ENCODE results near the gene PROX1.

Gene PROX1

GRCh38 chr1:213982672-213983492 lies 4.9 kb upstream of the PROX1 start:
- Histone ChIP-seq H3K27me3 (ENCODE audit: insufficient read depth, low read length) (no peaks in the 10 kb centered on the region; the same call in 1 of the 2 replicates), H3K9me3 (ENCODE audit: low read length) (no peaks in the 10 kb centered on the region), H3K4me1 (ENCODE audit: insufficient read depth, low read length, severe bottlenecking) (peaks cover 9% of the 10 kb centered on the region), H3K79me2 (ENCODE audit: insufficient read depth, low read length) (no peaks in the 10 kb centered on the region), H3K4me3 (ENCODE audit: low read depth, low read length, poor library complexity, severe bottlenecking) (peak overlapping the region; percentile 47), H4K20me1 (ENCODE audit: insufficient read depth, low read length) (no peaks in the 10 kb centered on the region), H2AFZ (ENCODE audit: low read length) (no peak overlapping the region), H3K9me2 (ENCODE audit: low read depth, low read length) (no peaks in the 10 kb centered on the region), H3K36me3 (ENCODE audit: insufficient read depth, low read length) (no peaks in the 10 kb centered on the region), H3K27ac (ENCODE audit: low read depth, low read length, poor library complexity, severe bottlenecking) (no peak overlapping the region), H3K9ac (ENCODE audit: low read length) (no peak overlapping the region; the same call in 1 of the 2 replicates), H3F3A (ENCODE audit: insufficient read depth, low read length) (no peaks in the 10 kb centered on the region), H3K4me2 (ENCODE audit: low read length) (peak overlapping the region; percentile 56; the same call in 1 of the 2 replicates)
- no peak for TF ChIP-seq CTCF (IDR thresholded peaks at IDR 0.05; ENCODE audit: low read length)
- TF ChIP-seq EZH2 (IDR thresholded peaks at IDR 0.05; ENCODE audit: borderline replicate concordance, low read length), result no peak

GRCh38 chr1:213983493-213984386 lies 4.0 kb upstream of the PROX1 start:
- H3K4me1 ChIP-seq (ENCODE audit: insufficient read depth, low read length, severe bottlenecking), result peaks cover 9% of the 10 kb centered on the region
- H3K4me2 ChIP-seq (ENCODE audit: low read length), result peak overlapping the region; percentile 56; the same call in 1 of the 2 replicates
- H2AFZ ChIP-seq (ENCODE audit: low read length), result no peak overlapping the region
- no peaks in the 10 kb centered on the region for H3K36me3 ChIP-seq (ENCODE audit: insufficient read depth, low read length)
- H3F3A ChIP-seq (ENCODE audit: insufficient read depth, low read length), result no peaks in the 10 kb centered on the region
- no peaks in the 10 kb centered on the region for H3K79me2 ChIP-seq (ENCODE audit: insufficient read depth, low read length)
- peak overlapping the region; percentile 47 for H3K4me3 ChIP-seq (ENCODE audit: low read depth, low read length, poor library complexity, severe bottlenecking)
- TF ChIP-seq EZH2 (IDR thresholded peaks at IDR 0.05; ENCODE audit: borderline replicate concordance, low read length), result no peak
- no peak for TF ChIP-seq CTCF (IDR thresholded peaks at IDR 0.05; ENCODE audit: low read length)
- H3K9ac ChIP-seq (ENCODE audit: low read length), result no peak overlapping the region
- no peaks in the 10 kb centered on the region for H3K9me2 ChIP-seq (ENCODE audit: low read depth, low read length)
- no peaks in the 10 kb centered on the region; the same call in 1 of the 2 replicates for H3K27me3 ChIP-seq (ENCODE audit: insufficient read depth, low read length)
- no peak overlapping the region for H3K27ac ChIP-seq (ENCODE audit: low read depth, low read length, poor library complexity, severe bottlenecking)
- H3K9me3 ChIP-seq (ENCODE audit: low read length), result no peaks in the 10 kb centered on the region
- H4K20me1 ChIP-seq (ENCODE audit: insufficient read depth, low read length), result no peaks in the 10 kb centered on the region

- Histone ChIP-seq H3K9ac (ENCODE audit: low read length) (no peak overlapping the region), H3K4me1 (ENCODE audit: insufficient read depth, low read length, severe bottlenecking) (peaks cover 11% of the 10 kb centered on the region), H3K9me2 (ENCODE audit: low read depth, low read length) (no peaks in the 10 kb centered on the region), H3K4me3 (ENCODE audit: low read depth, low read length, poor library complexity, severe bottlenecking) (no peak overlapping the region), H3K36me3 (ENCODE audit: insufficient read depth, low read length) (no peaks in the 10 kb centered on the region), H3K4me2 (ENCODE audit: low read length) (no peak overlapping the region), H3K79me2 (ENCODE audit: insufficient read depth, low read length) (peaks cover 1% of the 10 kb centered on the region; the same call in 1 of the 2 replicates), H2AFZ (ENCODE audit: low read length) (no peak overlapping the region), H3K27me3 (ENCODE audit: insufficient read depth, low read length) (no peaks in the 10 kb centered on the region; the same call in 1 of the 2 replicates), H4K20me1 (ENCODE audit: insufficient read depth, low read length) (no peaks in the 10 kb centered on the region), H3F3A (ENCODE audit: insufficient read depth, low read length) (no peaks in the 10 kb centered on the region), H3K27ac (ENCODE audit: low read depth, low read length, poor library complexity, severe bottlenecking) (no peak overlapping the region), H3K9me3 (ENCODE audit: low read length) (no peaks in the 10 kb centered on the region)
- no peak for TF ChIP-seq EZH2 (IDR thresholded peaks at IDR 0.05; ENCODE audit: borderline replicate concordance, low read length)
- TF ChIP-seq CTCF (IDR thresholded peaks at IDR 0.05; ENCODE audit: low read length), result no peak
Observed at GRCh38 chr1:213984387-213985208, 3.2 kb upstream of the PROX1 start.
